ENCODE measurements around the gene SACM1L.

The SACM1L gene

DNA sequence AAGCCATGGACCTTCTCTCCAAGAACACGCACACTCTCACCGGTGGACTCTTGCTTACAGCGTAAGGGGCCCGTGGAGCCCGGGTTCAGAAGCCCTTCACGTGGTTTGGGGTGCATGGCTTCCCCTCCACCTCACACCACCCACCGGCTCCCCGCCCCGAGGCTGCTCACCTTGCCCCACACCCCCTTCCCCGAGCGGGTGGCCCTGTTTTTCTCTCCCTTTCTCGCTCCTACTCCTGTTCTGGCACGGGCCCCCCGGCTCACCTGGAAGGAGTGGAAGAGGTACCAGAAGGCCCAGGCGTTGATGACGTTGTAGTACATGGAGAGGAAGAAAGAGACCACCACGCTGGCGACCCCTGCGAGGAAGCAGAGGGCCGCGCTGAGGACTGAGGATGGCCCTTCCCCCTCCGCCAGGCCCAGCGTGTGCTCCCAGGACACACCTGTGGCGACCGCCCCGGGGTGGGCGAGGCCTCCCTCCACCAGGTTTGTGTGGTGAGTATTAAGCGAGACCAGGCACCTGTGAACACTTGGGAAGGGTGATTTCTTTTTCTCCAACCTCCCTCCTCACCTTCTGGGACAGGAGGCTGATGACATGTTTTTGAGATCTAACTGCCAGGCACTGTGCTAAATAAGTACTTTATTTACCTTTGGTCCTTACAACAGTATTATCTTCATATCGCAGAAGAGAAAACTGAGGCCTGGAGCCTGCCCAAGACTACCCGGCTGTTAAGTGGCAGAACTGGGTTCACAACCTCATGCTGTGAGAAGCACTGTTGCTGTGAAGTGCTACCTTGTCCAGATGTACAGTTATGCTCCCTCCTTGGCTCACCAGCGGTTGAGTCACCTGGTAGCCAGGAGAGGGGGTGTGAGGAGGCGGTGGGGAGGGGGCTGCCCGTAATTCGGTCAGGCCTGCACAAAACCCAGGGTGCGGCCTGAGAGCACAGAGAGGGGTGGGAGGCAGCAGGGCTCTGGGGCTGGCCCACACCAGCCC, 90.8 kb downstream of the SACM1L start:
- in situ Hi-C loops (cut with MboI; ENCODE audit: low sequenced_read_pairs) = no loop called here

DNA sequence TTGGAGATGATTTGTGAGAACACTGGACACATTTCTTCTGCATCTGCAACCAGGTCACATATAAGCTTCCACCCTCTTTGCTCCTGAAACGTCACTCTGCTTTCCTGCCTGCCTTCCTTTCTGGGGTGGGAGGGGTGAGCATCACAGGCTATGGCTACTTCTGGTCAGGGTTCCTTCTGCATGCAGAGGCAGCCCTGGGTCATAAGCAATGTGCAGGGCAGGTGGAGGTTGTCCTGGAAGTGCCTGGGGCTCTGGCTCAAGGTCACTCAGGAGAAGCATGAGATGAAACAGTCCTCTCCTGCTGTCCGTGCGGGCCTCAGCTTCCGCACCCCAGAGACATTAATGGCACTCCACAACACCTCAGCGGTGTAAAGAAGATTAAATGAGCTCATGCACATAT, 92.1 kb downstream of the SACM1L start:
- in situ Hi-C loops (cut with MboI; ENCODE audit: low sequenced_read_pairs) = no loop called here

DNA sequence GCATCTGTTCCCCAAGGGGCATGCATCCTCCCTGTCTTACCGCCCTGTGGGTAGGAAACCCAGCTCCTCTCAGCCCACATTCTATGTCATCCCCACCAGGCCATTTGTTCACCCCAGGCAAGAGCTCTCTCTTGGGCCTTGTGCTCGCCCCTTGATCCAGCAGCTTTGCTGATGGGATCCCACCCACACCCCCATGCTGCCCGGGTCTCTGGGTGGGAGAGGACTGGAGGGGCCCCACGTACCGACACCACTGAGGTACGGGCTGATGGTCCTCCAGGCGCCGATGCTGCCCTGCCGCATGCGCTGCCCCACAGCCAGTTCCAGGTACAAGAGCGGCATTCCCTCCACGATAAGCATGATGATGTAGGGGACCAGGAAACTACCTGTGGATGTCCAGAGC, 92.6 kb downstream of the SACM1L start:
- in situ Hi-C loops (cut with MboI; ENCODE audit: low sequenced_read_pairs) = no loop called here

DNA sequence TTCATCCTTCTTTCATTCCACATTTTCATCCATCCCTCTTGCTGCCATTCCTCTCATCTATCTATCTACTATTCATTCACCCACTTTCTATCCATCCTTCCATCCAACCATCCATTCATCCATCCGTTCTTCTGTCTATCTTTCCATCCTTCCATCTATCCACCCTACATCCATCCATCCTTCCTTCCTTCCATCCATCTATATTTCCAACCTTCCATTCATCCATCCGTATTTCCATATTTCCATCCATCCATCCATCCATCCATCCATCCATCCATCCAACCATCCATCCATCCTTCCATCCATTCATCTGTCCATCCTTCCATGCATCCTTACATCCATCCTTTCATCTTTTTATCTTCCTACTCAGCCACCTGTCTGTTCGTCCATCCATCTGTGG, 93.2 kb downstream of the SACM1L start:
- in situ Hi-C loops (cut with MboI; ENCODE audit: low sequenced_read_pairs) = no loop called here

DNA sequence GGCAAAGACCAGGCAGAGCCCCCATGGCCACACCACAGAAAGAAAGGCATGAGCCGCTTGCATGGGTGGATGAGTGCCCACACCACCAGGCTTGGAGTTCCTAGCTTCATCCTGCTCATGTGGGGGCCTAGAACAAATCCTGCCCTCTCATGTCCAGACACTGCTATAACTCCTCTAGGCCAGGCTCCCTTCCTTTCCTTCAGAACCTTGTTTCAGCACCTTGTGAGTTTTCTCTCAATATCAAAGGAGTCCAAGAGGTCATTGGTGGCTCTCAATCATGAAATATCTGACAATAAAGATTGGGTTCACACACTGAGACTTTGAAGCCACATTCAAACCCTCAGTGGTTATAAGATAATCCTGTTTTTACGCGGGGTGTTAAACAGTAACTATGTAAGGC, 94.5 kb downstream of the SACM1L start:
- in situ Hi-C loops (cut with MboI; ENCODE audit: low sequenced_read_pairs) = no loop called here

DNA sequence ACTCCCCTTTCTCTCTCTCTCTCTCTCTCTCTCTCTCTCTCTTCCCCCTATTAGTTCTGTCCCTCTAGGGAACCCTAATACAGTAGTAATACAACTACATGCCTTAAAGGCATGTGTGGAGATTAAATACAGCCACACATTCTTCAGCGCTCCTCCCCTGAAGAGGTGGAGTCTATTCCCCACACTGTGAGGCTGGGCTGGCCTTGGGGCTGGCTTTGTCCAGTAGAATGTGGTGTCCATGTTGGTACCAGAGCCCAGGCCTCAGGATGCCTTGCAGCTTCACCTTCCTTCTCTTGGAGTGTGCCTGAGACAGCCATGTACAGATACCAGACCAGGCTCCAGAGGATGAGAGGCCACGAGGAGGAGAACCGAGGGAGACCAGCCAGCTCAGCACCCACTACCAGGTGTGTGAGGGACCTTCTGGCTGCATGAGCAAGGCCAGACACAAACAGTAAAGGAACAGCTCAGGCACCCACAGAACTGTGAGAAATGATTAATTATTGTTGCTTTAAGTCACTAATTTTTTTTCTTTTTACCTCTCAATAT, 96.5 kb downstream of the SACM1L start:
- in situ Hi-C loops (cut with MboI; ENCODE audit: low sequenced_read_pairs) = no loop called here

DNA sequence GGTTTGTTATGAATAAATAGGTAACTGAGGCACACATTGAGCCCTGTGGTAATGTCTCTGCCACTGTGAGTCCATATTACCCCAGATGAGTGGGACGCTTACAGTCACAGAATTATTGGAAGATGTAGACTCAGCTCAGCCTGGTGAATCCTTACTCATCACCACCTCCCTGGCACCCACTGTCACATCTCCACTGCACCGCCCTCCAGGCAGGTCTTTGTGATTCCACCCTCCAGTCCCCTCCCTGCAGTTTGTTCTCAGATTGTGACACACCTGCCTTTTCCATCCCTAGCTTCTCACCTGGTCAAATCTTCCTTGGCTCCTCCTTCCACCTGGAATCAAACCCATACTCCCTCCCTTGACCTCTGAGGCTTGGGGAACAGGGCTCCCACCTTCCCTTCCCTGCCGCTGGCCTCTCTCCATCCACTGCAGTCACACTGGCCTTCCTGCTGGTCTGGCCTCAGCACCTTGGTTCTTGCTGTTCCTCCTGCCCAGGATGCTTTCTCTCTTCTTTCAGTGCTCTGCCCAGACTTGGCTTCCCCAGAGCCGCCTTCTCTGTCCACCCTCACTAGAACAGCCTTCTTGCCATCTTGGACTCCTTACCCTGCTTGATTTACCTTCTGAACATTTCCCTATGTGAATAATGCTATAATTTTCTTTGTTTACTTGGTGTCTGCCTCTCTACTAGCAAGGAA, 97.8 kb downstream of the SACM1L start:
- in situ Hi-C loops (cut with MboI; ENCODE audit: low sequenced_read_pairs) = no loop called here

DNA sequence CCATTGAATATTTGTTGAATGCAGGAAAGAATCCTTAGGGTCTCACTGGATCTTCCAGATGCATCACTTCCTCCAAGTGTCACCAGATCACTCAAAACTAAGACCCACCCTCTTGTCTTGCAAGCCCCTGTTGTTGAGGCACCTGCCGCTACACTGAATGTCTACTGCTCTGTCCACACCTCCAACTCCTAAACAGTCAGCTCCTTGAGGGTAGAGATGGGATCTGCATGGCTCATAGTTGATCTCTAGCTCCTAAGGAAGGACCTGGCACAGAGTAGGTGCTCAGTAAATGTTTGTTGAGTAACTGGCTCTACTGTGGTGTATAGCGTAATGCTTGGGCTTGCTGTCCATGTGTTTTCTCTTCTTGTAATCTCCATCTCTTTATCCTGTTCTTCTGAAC, 98.4 kb downstream of the SACM1L start:
- in situ Hi-C loops (cut with MboI; ENCODE audit: low sequenced_read_pairs) = no loop called here

DNA sequence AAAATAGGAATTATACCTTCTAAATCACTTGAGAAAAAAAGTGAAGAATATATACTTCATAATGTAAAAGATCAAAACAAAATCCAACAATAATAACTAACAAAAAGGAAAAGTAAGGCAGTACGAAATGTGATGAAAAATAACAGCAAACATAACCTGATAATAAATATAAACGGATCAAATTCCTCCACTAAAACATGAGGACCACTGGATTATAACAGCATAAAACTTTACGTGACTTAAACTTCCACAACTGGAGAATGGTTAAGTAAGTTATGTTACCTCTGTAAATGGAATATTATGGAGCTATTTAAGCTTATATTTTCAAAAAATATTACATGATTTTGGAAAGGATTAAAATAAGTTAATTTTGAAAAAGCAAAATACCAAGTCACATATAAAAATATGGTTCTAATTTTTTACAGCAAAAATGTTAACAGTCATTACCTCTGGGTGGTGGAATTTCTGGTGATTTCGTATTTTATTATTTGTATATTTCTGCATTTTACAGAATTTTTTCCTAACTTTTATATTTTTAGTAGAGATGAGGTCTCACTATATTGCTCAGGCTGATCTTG, 100.1 kb downstream of the SACM1L start:
- in situ Hi-C loops (cut with MboI; ENCODE audit: low sequenced_read_pairs) = no loop called here

DNA sequence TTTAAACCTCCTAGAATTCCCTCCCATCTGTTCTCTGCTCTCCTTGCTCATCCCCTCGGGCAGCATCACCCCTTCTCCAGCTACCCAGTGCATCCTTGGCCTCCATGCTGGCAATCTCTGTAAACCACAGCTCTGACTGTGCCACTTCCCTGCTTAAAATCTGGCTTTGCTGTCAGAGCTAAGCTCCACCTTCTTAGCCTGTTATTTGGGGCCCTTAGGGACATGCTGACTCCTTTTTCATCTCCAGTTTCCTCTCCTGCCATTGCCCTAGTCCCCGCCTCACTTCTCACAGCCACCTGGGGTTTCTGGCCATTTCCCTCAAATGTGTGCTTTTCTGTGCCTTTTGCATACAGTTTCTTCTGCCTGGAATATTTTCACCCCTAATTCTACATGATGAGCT, 101.4 kb downstream of the SACM1L start:
- in situ Hi-C loops (cut with MboI; ENCODE audit: low sequenced_read_pairs) = no loop called here

DNA sequence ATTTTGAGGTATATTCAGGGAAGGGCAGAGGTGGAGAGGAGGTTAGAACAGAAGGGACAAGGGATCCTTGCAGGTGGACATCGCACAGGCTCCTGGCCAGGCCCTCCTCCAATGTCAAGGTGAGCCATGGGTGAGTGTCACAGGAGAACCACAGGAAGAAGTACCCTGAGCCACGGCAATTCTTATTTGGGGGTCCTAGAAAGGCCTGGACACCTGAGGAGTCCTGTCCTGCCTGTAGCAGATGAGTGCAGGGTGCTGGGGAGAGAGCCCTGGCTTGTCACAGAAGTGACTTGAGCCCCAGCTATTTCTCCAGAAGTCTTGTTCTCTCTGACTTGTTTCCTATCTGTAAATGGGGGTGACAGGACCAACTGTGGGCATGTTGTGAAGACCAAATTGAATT, 102.8 kb downstream of the SACM1L start:
- in situ Hi-C loops (cut with MboI; ENCODE audit: low sequenced_read_pairs) = no loop called here

DNA sequence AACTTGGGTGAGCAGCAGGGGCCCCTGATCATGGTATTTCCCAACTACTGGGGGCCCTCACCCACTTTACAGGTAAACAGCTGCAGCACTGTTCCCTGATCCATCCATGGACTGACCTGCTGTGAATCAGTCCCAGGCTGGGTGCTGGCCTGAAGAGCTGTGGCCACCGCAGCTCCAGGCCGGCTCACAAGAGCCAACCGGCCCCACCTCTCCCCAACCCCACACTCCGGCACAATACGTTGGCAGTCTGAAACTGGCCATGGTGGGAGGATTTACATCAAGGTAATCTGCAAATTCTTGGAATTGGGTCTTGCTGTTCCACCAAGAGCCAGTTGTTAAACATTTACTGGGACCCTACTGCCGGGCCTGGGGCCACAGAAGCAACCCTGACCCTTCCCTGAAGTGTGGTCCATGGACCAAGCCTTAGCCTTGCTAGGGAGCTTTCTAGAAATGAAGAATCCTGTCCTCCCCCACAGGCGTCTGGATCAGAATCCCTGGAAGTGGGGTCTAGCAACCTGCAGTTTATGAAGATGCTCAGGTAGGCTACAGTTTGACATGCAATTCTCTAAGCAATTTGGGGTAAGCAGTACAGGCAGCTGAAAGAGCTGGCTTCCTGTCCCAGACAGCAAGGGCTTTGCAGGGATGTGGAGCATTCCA, 103.4 kb downstream of the SACM1L start:
- in situ Hi-C loops (cut with MboI; ENCODE audit: low sequenced_read_pairs) = no loop called here

DNA sequence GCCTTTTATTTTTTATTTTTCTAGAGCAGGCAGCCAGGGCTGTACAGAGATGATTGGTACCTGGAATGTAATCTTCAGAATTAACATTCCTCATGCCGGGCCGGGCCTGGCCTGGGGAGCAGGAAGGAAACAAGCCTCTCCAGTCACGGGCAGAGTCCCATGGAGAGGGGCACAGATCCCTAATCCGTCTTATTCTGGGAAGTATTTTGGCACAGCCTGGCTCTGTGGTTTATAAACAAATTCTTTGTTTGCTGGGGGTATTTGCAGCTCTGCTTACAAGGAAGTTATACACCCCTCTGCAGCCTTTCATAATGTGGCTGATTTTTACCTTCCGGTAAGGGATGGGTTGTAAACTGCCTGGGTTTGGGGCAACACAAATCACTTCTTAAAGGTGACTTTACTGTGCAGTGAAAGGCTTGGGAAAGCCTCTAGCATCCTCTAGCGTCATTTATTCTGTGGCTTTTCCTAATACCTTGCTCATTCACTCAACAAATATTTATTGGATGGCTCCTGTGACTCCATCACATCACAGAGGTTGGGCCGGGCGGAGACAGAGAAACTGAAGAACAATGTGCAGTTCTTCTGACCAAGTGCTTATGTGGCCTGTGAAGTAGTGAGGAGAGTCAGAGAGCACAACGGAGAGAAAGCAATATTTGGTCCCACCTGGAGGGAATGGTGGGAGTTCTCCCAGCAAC, 104.4 kb downstream of the SACM1L start:
- in situ Hi-C loops (cut with MboI; ENCODE audit: low sequenced_read_pairs) = no loop called here

DNA sequence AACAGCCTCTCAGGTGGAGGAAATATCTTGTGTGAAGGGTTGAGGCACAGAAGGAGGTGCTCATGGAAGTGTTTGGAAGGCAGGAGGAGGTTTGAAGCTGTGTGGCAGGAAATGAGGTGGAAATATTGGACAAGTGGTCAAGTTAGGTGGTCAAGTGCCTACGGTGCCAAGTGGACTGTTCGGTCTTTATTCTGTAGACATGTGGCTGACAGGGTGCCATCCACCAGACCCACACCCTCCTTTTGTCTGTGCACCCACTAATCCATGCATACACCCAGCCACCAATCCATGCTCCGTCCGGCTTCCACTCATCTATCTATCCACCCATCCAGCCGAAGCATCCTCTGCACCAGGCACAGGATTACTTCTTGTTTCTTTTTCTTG, 105.0 kb downstream of the SACM1L start:
- in situ Hi-C loops (cut with MboI; ENCODE audit: low sequenced_read_pairs) = no loop called here

DNA sequence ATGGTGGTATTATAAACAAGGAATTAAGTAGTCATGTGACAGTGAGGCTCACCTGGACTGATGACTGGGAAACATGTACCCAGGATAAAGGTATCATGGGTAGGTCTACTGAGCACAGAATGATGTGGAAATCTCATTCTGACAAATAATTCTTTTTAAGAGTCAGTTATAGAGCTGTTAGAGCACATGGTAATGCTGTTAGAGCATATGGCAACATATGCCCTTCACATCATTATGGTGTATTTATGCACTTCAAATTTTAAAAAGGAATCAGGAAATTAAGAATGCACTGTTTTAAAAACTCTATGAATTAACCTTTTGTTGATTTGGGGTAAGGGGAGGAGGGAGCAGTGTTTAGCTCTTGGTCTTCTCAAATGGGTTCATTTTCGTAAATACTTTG, 105.5 kb downstream of the SACM1L start:
- in situ Hi-C loops (cut with MboI; ENCODE audit: low sequenced_read_pairs) = no loop called here

Measured in HL-60/S4 treated with retinoic acid at 250 ng/mL for 4 days and 3 days (cell line).